Stimulated activated naive CD8-positive, alpha-beta T cell treated with anti-CD3 and anti-CD28 coated beads, Interleukin-15, Interleukin-2, amounts not matched to agents 100 U/mL and 50 U/mL, for 24 hours (primary cell): Measurements from ENCODE around the gene GRM8.

Experiments
- ATAC-seq: fragments of 150-1000 bp; cut with Tn5 transposase; one replicate; pipeline ENCODE4 v1.10.0; 2021
- DNase-seq: peaks from one replicate; pipeline ENCODE4 v3.0.0; 2021

GRM8 gene

DNA sequence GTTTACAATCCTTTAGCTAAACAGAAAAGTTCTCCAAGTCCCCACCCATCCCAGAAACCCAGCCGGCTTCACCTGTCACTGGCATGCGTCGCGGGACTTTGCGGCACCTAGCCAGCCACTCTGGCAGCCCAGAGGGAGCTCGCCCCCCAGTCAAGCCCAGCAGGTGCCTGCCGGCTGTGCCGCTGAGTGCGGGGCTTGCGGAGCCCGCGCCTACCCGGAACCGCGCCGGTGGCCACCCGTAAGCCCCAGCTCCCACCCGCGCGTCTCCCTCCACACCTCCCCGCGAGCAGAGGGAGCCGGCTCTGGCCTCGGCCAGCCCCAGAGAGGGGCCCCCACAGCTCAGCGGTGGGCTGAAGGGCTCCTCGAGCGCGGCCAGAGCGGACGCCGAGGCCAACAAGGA is 446.1 kb downstream of the GRM8 start:
- ATAC-seq: no peak
- no peak for DNase-seq

DNA sequence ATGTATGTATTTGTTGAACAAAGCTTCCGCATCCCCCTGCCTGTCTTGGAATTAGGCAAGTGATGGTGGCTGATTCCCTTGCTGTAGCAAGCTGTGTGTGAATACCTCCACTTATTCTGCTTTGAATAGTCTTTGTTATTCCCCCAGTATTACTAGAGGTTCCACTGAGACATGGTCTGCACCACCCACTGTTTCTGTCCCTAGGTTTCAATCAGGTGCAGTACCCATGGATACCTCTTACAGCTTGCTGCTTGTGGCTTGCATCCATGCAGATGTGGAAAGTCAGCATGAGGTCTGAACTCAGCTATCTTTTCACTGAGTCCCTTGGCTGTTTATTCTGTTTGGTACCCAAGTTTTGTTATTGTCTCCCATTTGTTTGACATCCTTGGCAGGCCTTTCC is 447.4 kb downstream of the GRM8 start:
- ATAC-seq (no peak), DNase-seq (no peak)

DNA sequence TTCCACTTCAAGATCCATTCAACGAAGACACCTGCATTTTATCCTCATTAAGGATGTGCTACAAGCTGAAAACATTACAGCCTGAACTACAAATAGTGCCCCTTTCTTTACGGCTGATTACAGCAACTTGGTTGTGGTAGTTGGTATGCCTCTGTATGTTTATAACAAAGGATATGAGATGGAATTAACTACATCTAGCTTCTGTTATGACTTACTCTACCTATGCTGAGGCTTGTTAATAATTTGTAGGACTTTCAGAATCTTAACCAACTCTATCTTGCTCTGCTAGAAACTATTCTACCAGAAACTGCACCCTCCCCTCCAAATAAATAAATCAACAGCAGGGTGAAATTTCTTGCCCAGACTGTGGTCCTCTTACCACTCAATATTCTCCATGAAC is 448.1 kb downstream of the GRM8 start:
- DNase-seq (no peak), ATAC-seq (no peak)

DNA sequence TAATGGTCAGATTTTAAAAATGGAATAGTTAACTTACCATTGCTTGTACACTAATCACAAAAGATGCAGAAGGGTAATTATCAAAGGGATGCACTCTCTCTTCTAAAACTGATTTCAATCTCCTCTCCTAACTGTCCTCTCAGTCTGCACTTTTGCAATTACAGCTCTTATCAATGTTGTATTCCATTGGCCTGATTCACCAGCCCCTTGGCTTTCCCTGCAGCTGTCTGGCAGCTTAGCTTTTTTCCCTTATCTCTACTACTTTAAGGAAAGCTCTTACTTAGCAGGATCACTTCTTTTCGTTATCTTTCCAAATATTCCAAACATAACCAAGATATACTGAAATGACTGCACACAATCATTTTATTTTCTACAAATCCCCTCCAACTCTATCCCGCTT is 448.8 kb downstream of the GRM8 start:
- DNase-seq: no peak
- ATAC-seq: no peak

DNA sequence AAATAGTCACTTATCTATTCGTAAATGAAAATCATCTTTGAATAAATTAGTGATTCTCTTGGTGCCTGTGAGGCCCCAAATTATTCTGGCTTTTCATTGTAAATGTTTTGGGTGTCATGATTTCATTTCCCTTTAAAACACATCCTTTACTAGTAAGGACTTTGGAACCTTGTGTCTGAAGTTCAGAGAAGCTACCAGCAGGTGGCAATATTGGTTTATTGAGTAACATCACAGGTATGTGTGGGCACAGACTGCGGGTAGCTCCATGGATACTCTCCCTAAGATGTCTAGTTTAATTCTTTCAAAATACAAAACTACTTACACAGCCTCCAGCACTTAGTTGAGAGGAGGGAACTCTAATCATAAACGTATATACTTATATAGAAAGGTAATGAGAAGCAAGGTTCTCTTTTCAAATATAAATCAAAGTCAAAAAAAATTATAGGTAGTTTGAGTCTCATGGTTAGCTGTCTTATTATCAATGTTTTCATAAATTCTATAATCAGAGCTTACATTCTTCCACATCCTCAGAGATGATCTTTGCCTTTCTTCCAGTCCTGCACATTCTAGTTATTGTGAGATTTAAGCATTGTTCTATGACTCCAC is 449.6 kb downstream of the GRM8 start:
- peak; percentile 25 for DNase-seq
- no peak for ATAC-seq

DNA sequence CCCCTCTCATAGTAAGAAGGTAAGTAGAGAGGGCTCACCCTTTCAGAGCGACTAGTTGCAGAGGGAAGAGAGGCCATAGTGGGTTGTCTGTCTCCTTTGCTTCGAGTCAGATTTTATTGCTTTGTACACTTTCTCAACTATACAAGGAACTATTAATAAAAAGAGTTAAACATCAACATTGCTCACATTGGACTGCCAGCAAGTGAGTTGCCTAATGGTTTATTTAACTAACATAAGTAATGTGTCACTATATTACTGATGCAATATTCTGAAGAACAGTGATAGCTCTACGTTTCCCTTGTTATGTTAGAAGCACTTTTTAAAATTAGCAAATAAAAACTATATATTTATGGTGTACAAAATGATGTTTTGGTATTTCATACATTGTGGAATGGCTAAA is 451.0 kb downstream of the GRM8 start:
- ATAC-seq: no peak
- DNase-seq: no peak

DNA sequence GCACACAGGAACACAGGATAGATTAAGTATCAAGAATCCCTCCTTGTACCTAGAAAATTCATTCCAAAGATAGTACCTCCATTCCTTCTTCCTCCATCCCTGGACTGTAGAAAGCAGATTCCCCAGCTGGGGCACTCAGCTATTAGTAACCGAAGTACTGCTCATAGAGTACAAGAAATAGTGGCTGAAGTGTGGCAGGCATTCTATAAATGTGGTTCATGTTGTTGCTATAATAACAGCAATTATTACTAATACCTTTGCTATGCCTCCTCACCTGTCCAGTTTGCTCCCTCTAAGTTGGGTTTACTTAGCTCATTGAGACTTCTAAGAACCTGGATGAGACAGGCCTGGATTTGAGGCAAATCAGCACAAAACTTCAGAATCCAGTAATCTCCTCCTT is 453.2 kb downstream of the GRM8 start:
- ATAC-seq (no peak), DNase-seq (no peak)

DNA sequence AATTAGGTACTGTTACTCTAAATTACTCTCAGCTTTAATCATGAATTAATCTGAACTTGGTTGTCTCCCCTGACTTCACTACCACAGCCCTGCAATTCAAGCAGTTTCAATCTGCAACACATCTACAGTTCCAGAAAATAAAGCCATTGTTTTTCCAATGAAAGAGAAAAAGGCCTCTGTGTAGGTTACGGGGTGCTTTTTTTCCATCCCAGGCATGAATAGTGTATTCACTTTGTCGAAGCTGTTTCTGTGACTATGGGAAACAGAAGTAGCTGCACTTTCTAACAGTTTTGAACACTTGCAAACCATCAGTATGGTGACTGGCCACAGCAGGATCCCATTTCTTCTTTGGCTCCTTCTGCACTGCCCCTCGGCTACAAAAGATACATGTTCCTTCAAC is 460.2 kb downstream of the GRM8 start:
- ATAC-seq: no peak

DNA sequence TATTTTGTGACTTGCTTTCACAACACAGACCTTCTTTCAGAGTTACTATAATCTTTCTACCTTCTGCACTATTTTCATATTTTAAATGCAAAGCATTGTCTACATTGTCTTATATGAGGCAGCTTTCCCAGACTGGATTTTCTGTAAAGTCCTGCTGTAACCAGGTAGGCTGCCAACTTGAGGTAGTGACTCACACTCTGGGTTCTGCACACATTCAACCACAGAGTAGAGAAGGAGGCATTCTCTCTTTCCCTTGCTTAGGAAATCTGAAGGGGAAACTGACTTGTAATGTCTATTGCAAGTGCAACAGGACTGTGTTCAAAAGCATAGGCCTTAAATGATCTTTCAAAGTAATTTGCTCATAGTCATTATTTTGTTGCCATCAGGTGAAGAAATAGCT is 461.4 kb downstream of the GRM8 start:
- no peak for ATAC-seq

More for the DNA sequence above, 460.2 kb downstream of the GRM8 start:
- no peak for DNase-seq

DNA sequence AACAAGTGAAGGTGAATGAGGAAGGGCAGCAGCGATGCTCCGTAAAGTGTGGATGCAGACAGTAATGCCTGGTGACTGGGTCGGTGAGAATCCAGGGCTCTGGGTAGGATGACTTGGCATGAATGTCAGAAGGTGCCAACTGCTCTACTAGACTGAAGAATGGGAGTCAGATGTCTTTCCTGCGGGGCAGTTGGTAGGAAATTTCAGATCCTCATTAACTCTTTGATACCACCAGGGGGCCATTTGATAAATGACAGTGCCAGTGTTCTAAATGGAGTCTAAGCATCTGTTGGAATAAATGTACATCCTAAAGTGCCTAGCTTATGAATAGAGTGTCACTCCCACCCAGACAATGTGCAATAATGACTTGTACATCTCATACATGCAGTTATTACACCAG is 462.0 kb downstream of the GRM8 start:
- ATAC-seq (no peak), DNase-seq (no peak)

More for the DNA sequence above, 461.4 kb downstream of the GRM8 start:
- DNase-seq: no peak

DNA sequence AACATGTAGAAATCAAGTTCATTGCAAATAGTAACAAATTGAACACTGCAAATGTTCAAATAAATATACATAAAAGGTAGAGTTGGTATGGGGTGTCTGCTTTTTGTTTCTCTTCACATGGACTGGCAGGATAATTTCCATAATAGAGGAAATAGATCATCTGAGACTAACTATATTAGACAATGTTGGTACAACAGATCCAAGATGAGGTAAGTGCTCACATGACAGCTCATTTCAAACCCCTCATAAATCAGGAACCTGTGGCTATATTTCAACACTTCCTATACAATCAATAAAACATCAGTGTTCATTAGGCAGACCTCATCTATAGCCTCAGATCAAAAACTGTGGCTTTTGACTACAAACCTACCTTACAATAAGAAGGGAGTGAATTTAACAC is 469.1 kb downstream of the GRM8 start:
- DNase-seq (no peak), ATAC-seq (no peak)

DNA sequence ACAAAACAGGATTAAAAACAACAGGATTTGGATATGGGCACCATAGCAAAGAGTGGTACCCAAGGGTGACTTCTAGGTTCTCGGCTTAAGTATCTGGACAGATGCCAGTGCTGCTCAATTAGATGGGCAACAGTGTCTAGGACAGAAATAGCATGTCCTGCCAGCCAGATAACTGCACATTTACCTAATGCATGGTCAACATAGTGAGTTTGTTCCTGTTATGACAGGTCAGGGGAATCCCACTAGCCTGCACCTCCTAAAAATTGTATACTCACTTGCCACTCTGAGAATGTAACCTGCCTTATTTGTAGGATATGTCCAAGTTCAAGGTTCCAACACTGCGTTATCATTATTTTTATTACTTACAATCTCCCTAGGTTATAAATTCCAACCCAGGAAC is 471.7 kb downstream of the GRM8 start:
- ATAC-seq: no peak
- no peak for DNase-seq

DNA sequence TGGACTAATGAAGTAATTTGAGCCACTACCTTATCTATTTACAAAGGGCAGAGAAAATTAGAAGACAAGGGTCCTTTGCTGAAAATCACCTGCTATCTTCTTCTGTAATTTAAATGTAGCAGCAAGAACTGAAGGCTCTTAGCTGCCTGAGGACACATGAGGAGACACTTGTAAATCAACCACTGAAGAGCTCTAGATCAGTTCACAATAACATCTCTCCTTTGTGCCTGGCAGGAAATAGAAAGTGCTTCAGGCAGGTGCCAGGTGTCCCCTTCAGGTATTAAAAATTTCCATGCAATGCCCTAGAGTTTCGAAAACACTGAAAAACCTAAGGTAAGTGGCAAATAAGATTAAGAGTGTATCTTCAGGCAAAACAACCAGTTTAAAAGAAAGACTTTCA is 474.6 kb downstream of the GRM8 start:
- DNase-seq (no peak), ATAC-seq (no peak)

DNA sequence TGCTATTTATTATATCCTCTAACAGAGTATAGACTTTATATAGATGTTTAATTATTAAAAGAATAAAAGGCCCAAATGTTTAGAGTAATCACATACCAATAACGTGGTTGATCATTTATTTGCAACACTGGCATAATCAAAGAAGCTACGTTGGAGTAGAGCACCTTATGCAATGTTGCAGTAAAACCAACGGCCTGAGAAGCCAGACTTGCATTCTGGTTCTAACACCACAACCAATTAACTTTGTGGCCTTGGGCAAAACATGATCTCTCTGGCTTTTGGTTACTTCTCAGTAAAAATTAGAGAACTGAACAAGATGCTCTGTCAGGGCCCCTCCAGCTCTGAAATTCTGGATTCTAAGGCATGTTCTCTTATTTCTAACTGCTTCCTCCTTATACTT is 476.2 kb downstream of the GRM8 start:
- DNase-seq (no peak), ATAC-seq (no peak)

DNA sequence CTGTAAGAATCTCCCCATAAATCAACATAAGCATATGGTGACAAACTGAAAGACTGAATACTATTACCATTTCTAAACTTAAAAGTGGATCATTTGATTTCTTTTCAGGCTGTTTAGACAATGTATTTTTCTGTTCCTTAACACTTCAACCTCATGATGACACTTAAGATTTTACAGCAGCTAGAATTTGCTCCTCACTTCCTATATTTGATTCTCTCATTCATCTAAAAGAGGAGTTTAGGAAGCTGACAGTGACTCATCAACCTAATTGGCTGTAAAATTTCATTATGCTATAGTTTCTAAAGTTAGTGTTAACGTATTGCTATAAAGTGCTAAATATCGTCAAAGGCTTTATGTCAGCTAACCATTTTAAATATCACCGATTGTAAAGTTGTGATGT is 478.7 kb downstream of the GRM8 start:
- DNase-seq (no peak), ATAC-seq (no peak)

DNA sequence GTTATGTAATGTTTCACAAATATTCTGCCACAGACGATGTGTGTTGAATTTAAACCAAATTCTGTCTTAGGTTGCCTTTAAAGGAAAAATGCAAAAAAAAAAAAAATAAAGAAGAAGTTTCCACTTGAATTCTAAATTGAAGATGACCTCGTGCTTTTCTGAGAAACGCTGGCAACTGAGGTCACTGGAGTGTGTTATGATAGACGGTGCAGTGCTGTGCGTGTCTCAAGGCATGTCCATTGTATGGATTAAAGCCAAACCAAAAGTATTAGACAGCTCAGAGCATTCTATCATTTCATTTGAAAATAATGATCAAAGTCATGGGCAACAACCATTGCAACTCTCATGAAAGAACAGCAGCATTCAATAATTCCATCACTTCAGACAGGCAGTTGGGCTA is 483.9 kb downstream of the GRM8 start:
- ATAC-seq: no peak
- no peak for DNase-seq

DNA sequence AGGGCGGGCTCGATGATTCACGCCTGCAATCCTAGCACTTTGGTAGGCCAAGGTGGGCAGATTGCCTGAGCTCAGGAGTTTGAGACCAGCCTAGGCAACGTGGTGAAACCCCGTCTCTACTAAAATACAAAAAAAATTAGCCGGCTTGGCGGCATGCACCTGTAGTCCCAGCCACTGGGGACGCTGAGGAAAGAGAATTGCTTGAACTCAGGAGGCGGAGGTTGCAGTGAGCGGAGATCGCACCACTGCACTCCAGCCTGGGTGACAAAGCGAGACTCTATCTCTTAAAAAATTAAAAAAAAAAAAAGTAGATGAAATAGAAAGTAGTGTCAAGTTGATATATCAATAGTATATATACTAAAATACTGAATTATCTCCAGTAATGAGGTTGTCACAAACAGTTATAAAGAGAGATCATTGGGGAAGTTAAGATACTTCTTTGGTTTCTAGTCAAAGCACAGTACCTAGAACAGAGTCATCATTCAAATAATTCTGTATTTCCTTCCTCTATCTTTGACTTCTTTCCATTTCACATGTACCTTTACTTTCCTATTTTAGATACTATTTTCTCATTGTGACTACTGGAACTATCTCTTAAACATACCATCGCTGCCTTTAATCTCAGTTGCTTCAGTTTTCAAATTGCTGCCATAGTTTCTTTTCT is 491.7 kb downstream of the GRM8 start:
- ATAC-seq (no peak), DNase-seq (no peak)

DNA sequence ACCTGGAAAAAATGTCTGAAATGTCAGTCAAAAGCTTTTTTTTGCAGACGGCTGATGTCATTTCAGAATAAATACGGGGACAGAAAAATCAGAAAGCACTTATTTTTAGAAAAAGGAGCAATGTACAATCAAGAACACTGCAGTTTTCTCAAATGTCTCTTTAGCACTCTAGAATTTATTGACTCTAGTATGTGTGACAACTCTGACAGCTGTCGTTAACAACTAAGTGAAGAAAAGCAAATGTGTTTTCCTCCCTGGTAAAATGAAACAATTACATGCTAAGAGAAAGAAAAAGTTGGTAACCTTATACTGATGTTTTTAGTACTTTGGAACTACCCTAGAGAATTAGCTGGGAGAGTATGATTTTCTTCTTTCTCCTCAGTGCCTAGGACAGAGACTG is 497.4 kb downstream of the GRM8 start:
- no peak for ATAC-seq
- DNase-seq: no peak

DNA sequence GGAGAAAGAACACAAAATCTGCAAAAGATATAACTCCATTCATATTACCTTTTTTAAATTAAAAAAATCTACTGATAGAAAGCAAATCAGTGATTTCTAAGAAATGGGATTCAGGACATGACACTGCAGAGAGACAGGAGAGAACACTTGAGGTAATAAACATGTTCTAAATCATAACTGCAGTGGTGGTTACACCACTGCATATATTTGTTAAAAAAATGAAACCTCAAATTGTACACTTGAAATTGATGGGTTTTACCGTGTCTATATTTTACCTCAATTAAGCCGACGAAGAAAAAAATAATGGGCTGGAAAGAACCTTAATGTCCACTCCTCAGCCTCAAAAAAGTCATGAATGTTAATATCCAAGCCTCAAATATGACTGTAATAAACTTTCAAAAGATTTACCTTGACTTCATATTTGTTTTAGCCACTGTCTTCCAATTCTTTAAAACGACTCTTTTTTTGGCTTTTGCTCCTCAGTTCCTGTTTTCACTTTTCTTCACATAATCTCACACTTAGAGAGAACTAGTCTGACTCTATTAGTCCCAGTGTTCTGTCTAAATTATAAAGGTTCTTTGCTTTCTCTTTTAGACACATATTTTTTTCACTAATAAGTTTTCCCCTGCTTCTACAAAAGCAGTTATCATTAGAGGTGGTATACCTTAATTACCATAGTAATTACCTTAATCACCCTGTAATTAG is 502.4 kb downstream of the GRM8 start:
- ATAC-seq: no peak
- no peak for DNase-seq

DNA sequence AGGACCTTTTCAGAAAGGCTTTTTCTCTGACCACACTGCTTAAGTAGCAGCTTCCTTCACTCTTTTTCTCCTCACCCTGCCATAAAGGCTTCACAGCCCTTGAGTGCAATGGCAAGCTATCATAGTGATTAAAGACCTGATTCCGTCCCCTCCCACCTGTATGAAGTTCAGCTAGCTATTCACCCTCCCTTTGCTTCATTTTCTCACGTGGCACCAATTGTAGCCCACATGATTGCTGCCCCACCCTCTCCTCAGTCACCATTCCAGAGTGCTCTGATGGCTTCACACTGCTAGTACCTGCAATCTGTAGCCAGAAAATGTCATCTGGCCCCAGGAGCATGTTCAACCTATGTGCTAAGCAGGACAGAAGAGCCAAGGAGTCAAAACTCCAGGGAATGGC is 523.8 kb downstream of the GRM8 start:
- DNase-seq: no peak
- ATAC-seq: no peak

DNA sequence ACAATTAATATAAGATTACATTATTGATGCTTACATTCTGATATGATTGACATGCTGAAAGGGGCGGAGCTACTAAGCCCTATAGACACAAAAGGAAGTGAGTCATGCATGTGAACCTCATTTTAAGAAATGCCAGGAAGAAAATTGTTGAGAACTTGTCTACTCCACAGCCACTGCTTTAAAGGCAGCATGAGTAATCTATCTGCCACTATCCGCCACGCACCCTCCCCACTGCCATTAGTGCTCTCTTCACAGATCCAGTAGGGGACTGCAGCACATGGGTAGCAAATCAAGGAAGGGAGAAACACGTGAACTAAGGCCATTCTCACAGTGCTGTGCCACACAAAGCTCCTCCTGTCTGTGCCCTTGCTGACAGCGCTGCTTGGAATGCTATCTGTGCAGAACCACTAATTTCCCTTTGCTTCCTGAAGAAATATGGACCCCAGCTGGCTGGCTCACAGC is 524.8 kb downstream of the GRM8 start:
- no peak for DNase-seq
- no peak for ATAC-seq

DNA sequence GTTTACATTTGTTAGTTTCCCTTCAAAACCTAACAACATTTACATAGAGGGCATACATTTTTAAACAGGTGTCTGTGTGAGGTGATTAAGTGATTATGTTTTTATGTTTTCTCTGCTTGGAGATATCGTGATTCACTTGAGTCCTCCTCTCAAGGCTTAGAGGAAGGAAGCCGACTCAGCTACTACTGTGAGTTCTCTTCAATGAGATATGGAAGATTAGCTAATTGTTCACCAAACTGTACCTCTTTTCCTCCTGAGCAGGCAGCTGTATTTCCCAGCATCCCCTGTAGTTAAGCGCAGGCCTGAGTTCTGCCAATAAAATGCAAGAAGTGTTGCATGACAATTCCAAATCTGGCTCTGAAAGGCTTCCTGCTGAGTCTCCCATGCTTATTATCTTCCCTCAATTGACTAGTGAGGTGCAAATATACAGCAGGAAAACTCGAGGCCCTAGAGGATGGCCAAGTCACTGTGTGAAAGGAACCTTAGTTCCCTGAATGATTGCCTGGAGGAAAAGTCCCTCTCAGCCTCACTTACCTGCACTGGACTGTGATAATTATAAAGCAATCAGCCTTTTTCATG is 528.7 kb downstream of the GRM8 start:
- DNase-seq (no peak), ATAC-seq (no peak)

DNA sequence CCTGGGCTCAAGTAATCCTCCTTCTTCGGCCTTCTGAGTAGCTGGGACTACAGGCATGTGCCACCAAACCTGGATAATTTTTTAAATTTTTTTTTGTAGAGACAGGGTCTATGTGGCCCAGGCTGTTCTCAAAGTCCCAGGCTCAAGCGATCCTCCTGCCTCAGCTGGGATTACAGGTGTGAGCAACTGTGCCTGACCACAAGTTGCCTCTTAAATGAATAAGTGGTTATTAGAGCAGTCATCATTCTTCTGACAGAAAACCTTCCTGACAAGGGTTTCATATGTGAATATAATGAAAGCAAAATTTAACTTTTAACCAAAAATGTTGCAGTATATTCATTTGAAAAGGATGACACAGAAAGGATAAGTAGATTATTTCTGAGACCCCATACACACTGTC is 532.5 kb downstream of the GRM8 start:
- DNase-seq (no peak), ATAC-seq (no peak)
